GM21390 (cell line): Measurements from ENCODE around the gene CFAP65.

ENCODE experiments used
- ATAC-seq: cut with Tn5 transposase; IDR thresholded peaks from one replicate; pipeline ENCODE4 v1.9.1; 2021; ENCODE audit not compliant: unreplicated experiment

Gene CFAP65

GRCh38 chr2:219032051-219032745, 9.1 kb downstream of the CFAP65 start:
- no peak for ATAC-seq

- ATAC-seq = no peak
These were observed 10.1 kb downstream of the CFAP65 start for GRCh38 chr2:219031005-219031738.

- no peak for ATAC-seq
These were observed 11.0 kb downstream of the CFAP65 start for GRCh38 chr2:219030177-219030940.

GRCh38 chr2:219029829-219030165, 11.5 kb downstream of the CFAP65 start:
- ATAC-seq = no peak

GRCh38 chr2:219028996-219029828, 12.1 kb downstream of the CFAP65 start:
- ATAC-seq = no peak

- ATAC-seq = no peak
These were observed 13.2 kb downstream of the CFAP65 start for GRCh38 chr2:219028141-219028540.

GRCh38 chr2:219027511-219028055, 13.7 kb downstream of the CFAP65 start:
- no peak for ATAC-seq

- no peak for ATAC-seq
These were observed 14.4 kb downstream of the CFAP65 start for GRCh38 chr2:219026946-219027345.

GRCh38 chr2:219025637-219026585, 15.4 kb downstream of the CFAP65 start:
- ATAC-seq = no peak

GRCh38 chr2:219024059-219024458, 17.3 kb downstream of the CFAP65 start:
- no peak for ATAC-seq

GRCh38 chr2:219023045-219023605, 18.2 kb downstream of the CFAP65 start:
- no peak for ATAC-seq

GRCh38 chr2:219022616-219023015, 18.7 kb downstream of the CFAP65 start:
- no peak for ATAC-seq

GRCh38 chr2:219022041-219022440, 19.3 kb downstream of the CFAP65 start:
- no peak for ATAC-seq

- ATAC-seq = no peak
These were observed 19.7 kb downstream of the CFAP65 start for GRCh38 chr2:219021591-219021990.

- no peak for ATAC-seq
These were observed 20.5 kb downstream of the CFAP65 start for GRCh38 chr2:219020604-219021365.

- ATAC-seq = no peak
These were observed 21.9 kb downstream of the CFAP65 start for GRCh38 chr2:219019436-219019835.

- no peak for ATAC-seq
These were observed 22.6 kb downstream of the CFAP65 start for GRCh38 chr2:219018726-219019125.

GRCh38 chr2:219018286-219018685, 23.0 kb downstream of the CFAP65 start:
- ATAC-seq = no peak
